ENCODE measurements around the gene FKBP5. TPM values are rescaled to one million over a fixed set of nuclear protein-coding genes. Genes with fewer than 3 reads are reported as not detected.

FKBP5 gene
- total and polyA plus RNA-seq, 10 of the 15 experiments (the other 5 are each of a cell fraction or from before 2014, with no cell fraction given), result 29.0 to 123 (median 62.3) TPM

- no peak for ATAC-seq
- H3K79me2 ChIP-seq (ENCODE audit: control insufficient read depth, insufficient read depth, low read length), result no peaks in the 10 kb centered on the region
- ChIA-PET SMC1A (ENCODE audit: uncharacterized antibody, unreplicated experiment) (no interaction called here), RAD21 (ENCODE audit: unreplicated experiment) (no interaction called here), POLR2A (no interaction called here), CTCF (interaction anchor here (1.2 to 2.3 kb wide), 2 partner anchors 12 to 179 kb away, joined by 4 to 6 read pairs; no protein-coding TSS in a partner anchor)
- no peaks in the 10 kb centered on the region for H3K9me3 ChIP-seq (replicated peaks; ENCODE audit: control insufficient read depth, insufficient read depth, low read length)
- 76% methylated on average over 6 of the region's 6 CpGs for WGBS (ENCODE audit: insufficient coverage, insufficient replicate concordance, low lambda C conversion rate, missing lambda C conversion rate)
- H3K27ac ChIP-seq (ENCODE audit: control insufficient read depth, insufficient read depth), result no peak overlapping the region
- H3K4me2 ChIP-seq (ENCODE audit: control insufficient read depth, insufficient read depth), result no peak overlapping the region
- BruUV-seq (replicated peaks), result no TSS peak
- in situ Hi-C loops (cut with MboI) (no loop called here), intact Hi-C loops (cut with micrococcal nuclease; ENCODE audit: unreplicated experiment) (no loop called here)
- TF ChIP-seq, protein P1, sequence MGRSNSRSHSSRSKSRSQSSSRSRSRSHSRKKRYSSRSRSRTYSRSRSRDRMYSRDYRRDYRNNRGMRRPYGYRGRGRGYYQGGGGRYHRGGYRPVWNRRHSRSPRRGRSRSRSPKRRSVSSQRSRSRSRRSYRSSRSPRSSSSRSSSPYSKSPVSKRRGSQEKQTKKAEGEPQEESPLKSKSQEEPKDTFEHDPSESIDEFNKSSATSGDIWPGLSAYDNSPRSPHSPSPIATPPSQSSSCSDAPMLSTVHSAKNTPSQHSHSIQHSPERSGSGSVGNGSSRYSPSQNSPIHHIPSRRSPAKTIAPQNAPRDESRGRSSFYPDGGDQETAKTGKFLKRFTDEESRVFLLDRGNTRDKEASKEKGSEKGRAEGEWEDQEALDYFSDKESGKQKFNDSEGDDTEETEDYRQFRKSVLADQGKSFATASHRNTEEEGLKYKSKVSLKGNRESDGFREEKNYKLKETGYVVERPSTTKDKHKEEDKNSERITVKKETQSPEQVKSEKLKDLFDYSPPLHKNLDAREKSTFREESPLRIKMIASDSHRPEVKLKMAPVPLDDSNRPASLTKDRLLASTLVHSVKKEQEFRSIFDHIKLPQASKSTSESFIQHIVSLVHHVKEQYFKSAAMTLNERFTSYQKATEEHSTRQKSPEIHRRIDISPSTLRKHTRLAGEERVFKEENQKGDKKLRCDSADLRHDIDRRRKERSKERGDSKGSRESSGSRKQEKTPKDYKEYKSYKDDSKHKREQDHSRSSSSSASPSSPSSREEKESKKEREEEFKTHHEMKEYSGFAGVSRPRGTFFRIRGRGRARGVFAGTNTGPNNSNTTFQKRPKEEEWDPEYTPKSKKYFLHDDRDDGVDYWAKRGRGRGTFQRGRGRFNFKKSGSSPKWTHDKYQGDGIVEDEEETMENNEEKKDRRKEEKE (IDR thresholded peaks at IDR 0.05), result no peak
- TF ChIP-seq, protein P2, sequence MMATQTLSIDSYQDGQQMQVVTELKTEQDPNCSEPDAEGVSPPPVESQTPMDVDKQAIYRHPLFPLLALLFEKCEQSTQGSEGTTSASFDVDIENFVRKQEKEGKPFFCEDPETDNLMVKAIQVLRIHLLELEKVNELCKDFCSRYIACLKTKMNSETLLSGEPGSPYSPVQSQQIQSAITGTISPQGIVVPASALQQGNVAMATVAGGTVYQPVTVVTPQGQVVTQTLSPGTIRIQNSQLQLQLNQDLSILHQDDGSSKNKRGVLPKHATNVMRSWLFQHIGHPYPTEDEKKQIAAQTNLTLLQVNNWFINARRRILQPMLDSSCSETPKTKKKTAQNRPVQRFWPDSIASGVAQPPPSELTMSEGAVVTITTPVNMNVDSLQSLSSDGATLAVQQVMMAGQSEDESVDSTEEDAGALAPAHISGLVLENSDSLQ (IDR thresholded peaks at IDR 0.05), result no peak
- TF ChIP-seq JUNB (IDR thresholded peaks at IDR 0.05) (no peak), POLR2AphosphoS2 (IDR thresholded peaks at IDR 0.05; ENCODE audit: low read depth, low read length) (no peak), SUZ12 (IDR thresholded peaks at IDR 0.05; ENCODE audit: unreplicated experiment) (no peak), RELB (IDR thresholded peaks at IDR 0.05; ENCODE audit: low read depth) (no peak), STAT1 (conservative IDR thresholded peaks at IDR 0.05) (no peak), SMAD1 (IDR thresholded peaks at IDR 0.05; ENCODE audit: low read depth, partially characterized antibody) (no peak), ESRRA (IDR thresholded peaks at IDR 0.05; ENCODE audit: low read length) (no peak), CBFB (IDR thresholded peaks at IDR 0.05; ENCODE audit: low read depth) (no peak), YY1 (IDR thresholded peaks at IDR 0.05; ENCODE audit: low read depth, low read length) (no peak), TAF1 (IDR thresholded peaks at IDR 0.05; ENCODE audit: borderline replicate concordance, low read depth, low read length) (no peak), CBX3 (IDR thresholded peaks at IDR 0.05; ENCODE audit: borderline replicate concordance, low read depth) (no peak), SP1 (IDR thresholded peaks at IDR 0.05; ENCODE audit: low read depth, low read length) (no peak)
- TF ChIP-seq, protein P3, sequence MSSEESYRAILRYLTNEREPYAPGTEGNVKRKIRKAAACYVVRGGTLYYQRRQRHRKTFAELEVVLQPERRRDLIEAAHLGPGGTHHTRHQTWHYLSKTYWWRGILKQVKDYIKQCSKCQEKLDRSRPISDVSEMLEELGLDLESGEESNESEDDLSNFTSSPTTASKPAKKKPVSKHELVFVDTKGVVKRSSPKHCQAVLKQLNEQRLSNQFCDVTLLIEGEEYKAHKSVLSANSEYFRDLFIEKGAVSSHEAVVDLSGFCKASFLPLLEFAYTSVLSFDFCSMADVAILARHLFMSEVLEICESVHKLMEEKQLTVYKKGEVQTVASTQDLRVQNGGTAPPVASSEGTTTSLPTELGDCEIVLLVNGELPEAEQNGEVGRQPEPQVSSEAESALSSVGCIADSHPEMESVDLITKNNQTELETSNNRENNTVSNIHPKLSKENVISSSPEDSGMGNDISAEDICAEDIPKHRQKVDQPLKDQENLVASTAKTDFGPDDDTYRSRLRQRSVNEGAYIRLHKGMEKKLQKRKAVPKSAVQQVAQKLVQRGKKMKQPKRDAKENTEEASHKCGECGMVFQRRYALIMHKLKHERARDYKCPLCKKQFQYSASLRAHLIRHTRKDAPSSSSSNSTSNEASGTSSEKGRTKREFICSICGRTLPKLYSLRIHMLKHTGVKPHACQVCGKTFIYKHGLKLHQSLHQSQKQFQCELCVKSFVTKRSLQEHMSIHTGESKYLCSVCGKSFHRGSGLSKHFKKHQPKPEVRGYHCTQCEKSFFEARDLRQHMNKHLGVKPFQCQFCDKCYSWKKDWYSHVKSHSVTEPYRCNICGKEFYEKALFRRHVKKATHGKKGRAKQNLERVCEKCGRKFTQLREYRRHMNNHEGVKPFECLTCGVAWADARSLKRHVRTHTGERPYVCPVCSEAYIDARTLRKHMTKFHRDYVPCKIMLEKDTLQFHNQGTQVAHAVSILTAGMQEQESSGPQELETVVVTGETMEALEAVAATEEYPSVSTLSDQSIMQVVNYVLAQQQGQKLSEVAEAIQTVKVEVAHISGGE (CRISPR knock-in tag; IDR thresholded peaks at IDR 0.05), result no peak
- no peak overlapping the region for H3K9ac ChIP-seq (ENCODE audit: control insufficient read depth, insufficient read depth, low read length)
- H3K36me3 ChIP-seq (ENCODE audit: control insufficient read depth in 2 of 2, insufficient read depth in 2 of 2, low read length in 1 of 2), result no peaks in the 10 kb centered on the region
- no peaks in the 10 kb centered on the region for H3K27me3 ChIP-seq (replicated peaks in 1 of 2; ENCODE audit: control insufficient read depth in 2 of 2, insufficient read depth in 2 of 2, low read length in 1 of 2)
- H3K4me3 ChIP-seq, result no peak overlapping the region
- no peaks in the 10 kb centered on the region for H3K4me1 ChIP-seq (ENCODE audit: control insufficient read depth, insufficient read depth, low read length)
- no peak for FAIRE-seq
- no peak for DNase-seq (ENCODE audit: low read depth, low spot score)
- no peaks in the 10 kb centered on the region for H4K20me1 ChIP-seq (ENCODE audit: control insufficient read depth, insufficient read depth)
- no peak overlapping the region for H2AFZ ChIP-seq (ENCODE audit: control insufficient read depth, low read depth, low read length)
These were observed 131.5 kb downstream of the FKBP5 start for GRCh38 chr6:35557239-35557638.

All from GM12878 (cell line).